H9 (cell line): ENCODE data around the gene DGKE. TPM values are rescaled to one million over a fixed set of nuclear protein-coding genes. Genes with fewer than 3 reads are reported as not detected.

Experiments
- DNase-seq: peaks from one replicate; pipeline ENCODE4 v3.0.0-alpha.2; 2017
- H2AFZ ChIP-seq: one replicate; pipeline ENCODE4 v1.6.1; 2013; ENCODE audit warnings: mild to moderate bottlenecking, low read length, control low read depth, moderate library complexity
- H2AK5ac ChIP-seq: 2 replicates; pipeline ENCODE4 v1.6.1; 2013; ENCODE audit warnings: low read length, control low read depth, mixed read lengths; ENCODE audit not compliant: insufficient read length
- H2BK120ac ChIP-seq: one replicate; pipeline ENCODE4 v1.6.1; 2013; ENCODE audit warnings: low read depth, mild to moderate bottlenecking, low read length, control low read depth, inconsistent platforms; ENCODE audit not compliant: poor library complexity, severe bottlenecking
- H2BK12ac ChIP-seq: 2 replicates; pipeline ENCODE4 v1.6.1; 2013; ENCODE audit warnings: low read length, control low read depth, mixed read lengths, low read depth; ENCODE audit not compliant: insufficient read length
- H2BK15ac ChIP-seq: 2 replicates; pipeline ENCODE4 v1.6.1; 2013; ENCODE audit warnings: low read depth, low read length, control low read depth
- H2BK20ac ChIP-seq: one replicate; pipeline ENCODE4 v1.6.1; 2013; ENCODE audit warnings: low read depth, mild to moderate bottlenecking, low read length, control low read depth, inconsistent platforms; ENCODE audit not compliant: poor library complexity, severe bottlenecking
- H2BK5ac ChIP-seq: 2 replicates; pipeline ENCODE4 v1.6.1; 2013; ENCODE audit warnings: low read length, control low read depth, mixed read lengths; ENCODE audit not compliant: insufficient read length
- H3K14ac ChIP-seq: 2 replicates; pipeline ENCODE4 v1.6.1; 2013; ENCODE audit warnings: low read length, control low read depth; ENCODE audit not compliant: insufficient read depth
- H3K18ac ChIP-seq: 2 replicates; pipeline ENCODE4 v1.6.1; 2013; ENCODE audit warnings: low read depth, mild to moderate bottlenecking, mixed read lengths, low read length, control low read depth; ENCODE audit not compliant: insufficient read length
- H3K23ac ChIP-seq: 2 replicates; pipeline ENCODE4 v1.6.1; 2013; ENCODE audit warnings: low read length, control low read depth, mixed read lengths, low read depth; ENCODE audit not compliant: insufficient read length
- H3K23me2 ChIP-seq: 2 replicates; pipeline ENCODE4 v1.6.1; 2013; ENCODE audit warnings: low read depth, mild to moderate bottlenecking, mixed read lengths, low read length, control low read depth; ENCODE audit not compliant: insufficient read length, poor library complexity, severe bottlenecking
- H3K27ac ChIP-seq: 2 replicates; pipeline ENCODE4 v1.5.1; 2013; ENCODE audit warnings: low read length, control low read depth, mixed read lengths, low read depth; ENCODE audit not compliant: insufficient read length
- H3K27me3 ChIP-seq: 2 replicates; pipeline ENCODE4 v1.6.1; 2013; ENCODE audit warnings: low read length, control low read depth, inconsistent platforms; ENCODE audit not compliant: insufficient read depth
- H3K4ac ChIP-seq: 2 replicates; pipeline ENCODE4 v1.6.1; 2013; ENCODE audit warnings: low read depth, mild to moderate bottlenecking, control low read depth, inconsistent platforms, low read length, moderate library complexity
- H3K4me1 ChIP-seq: 2 replicates; pipeline ENCODE4 v1.6.1; 2013; ENCODE audit warnings: low read length, control low read depth, inconsistent platforms; ENCODE audit not compliant: insufficient read depth
- H3K4me2 ChIP-seq: 2 replicates; pipeline ENCODE4 v1.6.1; 2013; ENCODE audit warnings: low read length, control low read depth, mixed read lengths; ENCODE audit not compliant: insufficient read length, insufficient read depth
- H3K56ac ChIP-seq: 2 replicates; pipeline ENCODE4 v1.6.1; 2013; ENCODE audit warnings: low read depth, mild to moderate bottlenecking, mixed read lengths, low read length, control low read depth; ENCODE audit not compliant: insufficient read length
- H3K79me1 ChIP-seq: 2 replicates; pipeline ENCODE4 v1.6.1; 2013; ENCODE audit warnings: low read depth, mild to moderate bottlenecking, moderate library complexity, low read length, control low read depth, inconsistent platforms; ENCODE audit not compliant: insufficient read depth, poor library complexity, severe bottlenecking
- H3K79me2 ChIP-seq: 2 replicates; pipeline ENCODE4 v1.6.1; 2013; ENCODE audit warnings: low read length, control low read depth, inconsistent platforms; ENCODE audit not compliant: insufficient read depth
- H3K9ac ChIP-seq: 2 replicates; pipeline ENCODE4 v1.6.1; 2013; ENCODE audit warnings: low read length, control low read depth, mixed read lengths; ENCODE audit not compliant: insufficient read length; ENCODE audit errors: extremely low read depth
- H3K9me3 ChIP-seq: one replicate; pipeline ENCODE4 v1.6.1; 2013; ENCODE audit warnings: low read depth, low read length, inconsistent platforms; ENCODE audit not compliant: control insufficient read depth
- H3T11ph ChIP-seq: one replicate; pipeline ENCODE4 v1.6.1; 2013; ENCODE audit warnings: mild to moderate bottlenecking, low read length, control low read depth, inconsistent platforms
- H4K20me1 ChIP-seq: one replicate; pipeline ENCODE4 v1.6.1; 2013; ENCODE audit not compliant: control insufficient read depth, insufficient read length, insufficient read depth
- H4K5ac ChIP-seq: 2 replicates; pipeline ENCODE4 v1.6.1; 2013; ENCODE audit warnings: low read depth, mild to moderate bottlenecking, mixed read lengths, low read length, control low read depth; ENCODE audit not compliant: insufficient read length
- H4K8ac ChIP-seq: replicated peaks from 2 replicates; pipeline ENCODE4 v1.6.1; 2013; ENCODE audit warnings: low read length, control low read depth, mixed read lengths, low read depth; ENCODE audit not compliant: insufficient read length
- H4K91ac ChIP-seq: 2 replicates; pipeline ENCODE4 v1.6.1; 2013; ENCODE audit warnings: low read depth, mild to moderate bottlenecking, moderate library complexity, mixed read lengths, low read length, control low read depth; ENCODE audit not compliant: insufficient read length
- H3K27ac Mint-ChIP-seq, 3 experiments: 2 replicates in 2 of 3; 3 replicates in 1 of 3; pipeline ENCODE4 v1.8.0; 2020 to 2021; ENCODE audit warnings: mixed read lengths in 3 of 3, mild to moderate bottlenecking in 1 of 3, moderate library complexity in 1 of 3
- H3K27me3 Mint-ChIP-seq: 2 replicates; pipeline ENCODE4 v1.8.0; 2021; ENCODE audit warnings: low read depth, mild to moderate bottlenecking, moderate library complexity, mixed read lengths
- H3K36me3 Mint-ChIP-seq, 3 experiments: 2 replicates in 2 of 3; 3 replicates in 1 of 3; pipeline ENCODE4 v1.8.0; 2020 to 2021; ENCODE audit warnings: low read depth in 3 of 3, mixed read lengths in 3 of 3; ENCODE audit not compliant: insufficient read depth in 1 of 3
- H3K4me1 Mint-ChIP-seq, 2 experiments: 2 replicates each; pipeline ENCODE4 v1.8.0; 2020; ENCODE audit warnings: mixed read lengths in 2 of 2
- H3K4me3 Mint-ChIP-seq, 2 experiments: 2 replicates in 1 of 2; 3 replicates in 1 of 2; pipeline ENCODE4 v1.8.0; 2020 to 2021; ENCODE audit warnings: mild to moderate bottlenecking in 2 of 2, mixed read lengths in 2 of 2, moderate library complexity in 1 of 2
- H3K9me3 Mint-ChIP-seq, 2 experiments: 2 replicates in 1 of 2; 3 replicates in 1 of 2; pipeline ENCODE4 v1.8.0; 2020; ENCODE audit warnings: mild to moderate bottlenecking in 2 of 2, mixed read lengths in 2 of 2, moderate library complexity in 1 of 2
- WGBS: extraction: QIAGEN DNeasy Blood & Tissue Kit; methylation state at CpG from one replicate; pipeline ENCODE4 v1.1.7; 2013; ENCODE audit warnings: missing lambda C conversion rate, low lambda C conversion rate, mixed read lengths; ENCODE audit not compliant: insufficient read length; ENCODE audit errors: extremely low coverage; 5-methylcytosine and 5-hydroxymethylcytosine counted together
- total RNA-seq: library from RNA; stranded (reverse); gene quantifications from 2 replicates; pipeline ENCODE4 v1.2.1, GENCODE V29; 2021
- TF ChIP-seq, protein P1 (sequence below): fragments of 200-600 bp; sonication (generic); conservative IDR thresholded peaks from 3 replicates; pipeline ENCODE4 v1.8.0; 2021; ENCODE audit warnings: antibody characterized with exemption, mild to moderate bottlenecking

The DGKE gene
- total RNA-seq, 1 experiment from 2014 or later, result 4.9 TPM

DNA sequence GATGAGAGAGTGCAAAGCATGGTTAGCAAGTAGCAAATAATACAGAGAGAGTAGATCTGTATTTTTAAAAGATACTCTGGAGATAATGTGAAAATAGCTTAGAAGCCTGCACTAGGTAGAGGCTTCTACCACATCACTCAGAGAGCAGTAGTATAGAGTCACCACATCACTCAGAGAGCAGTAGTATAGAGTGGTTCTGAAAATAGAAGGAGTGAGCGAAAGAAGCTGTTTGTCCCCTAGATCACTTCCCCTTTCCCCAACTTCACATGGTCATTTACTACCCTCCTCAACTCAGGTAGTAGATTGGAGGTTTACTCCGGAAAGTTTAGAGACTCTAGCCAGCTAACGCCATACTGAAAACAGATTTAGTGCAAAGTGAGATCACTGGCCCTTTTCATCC is 17.1 kb downstream of the DGKE start:
- no peaks in the 10 kb centered on the region for H3K4me1 ChIP-seq
- H3K56ac ChIP-seq, result no peak overlapping the region
- no CpG with 5 or more reads among the region's 3 CpGs for WGBS
- H2BK120ac ChIP-seq, result no peak overlapping the region
- H2AK5ac ChIP-seq, result no peak overlapping the region
- no peak overlapping the region for H2BK5ac ChIP-seq
- H3T11ph ChIP-seq, result no peak overlapping the region
- peaks cover 4 to 7% (median 4%) of the 10 kb centered on the region in 3 experiments; a peak in 4 of 7 replicates for H3K36me3 Mint-ChIP-seq
- H4K5ac ChIP-seq, result no peak overlapping the region
- H2BK12ac ChIP-seq, result no peak overlapping the region
- DNase-seq, result no peak
- H3K27me3 Mint-ChIP-seq, result no peaks in the 10 kb centered on the region
- H3K4me1 Mint-ChIP-seq, result no peaks in the 10 kb centered on the region
- H3K79me1 ChIP-seq, result no peaks in the 10 kb centered on the region
- H4K20me1 ChIP-seq, result no peaks in the 10 kb centered on the region
- no peak overlapping the region for H2BK15ac ChIP-seq
- H3K79me2 ChIP-seq, result no peaks in the 10 kb centered on the region
- no peak overlapping the region for H3K23ac ChIP-seq
- H4K8ac ChIP-seq, result no peak overlapping the region
- TF ChIP-seq, protein P1, sequence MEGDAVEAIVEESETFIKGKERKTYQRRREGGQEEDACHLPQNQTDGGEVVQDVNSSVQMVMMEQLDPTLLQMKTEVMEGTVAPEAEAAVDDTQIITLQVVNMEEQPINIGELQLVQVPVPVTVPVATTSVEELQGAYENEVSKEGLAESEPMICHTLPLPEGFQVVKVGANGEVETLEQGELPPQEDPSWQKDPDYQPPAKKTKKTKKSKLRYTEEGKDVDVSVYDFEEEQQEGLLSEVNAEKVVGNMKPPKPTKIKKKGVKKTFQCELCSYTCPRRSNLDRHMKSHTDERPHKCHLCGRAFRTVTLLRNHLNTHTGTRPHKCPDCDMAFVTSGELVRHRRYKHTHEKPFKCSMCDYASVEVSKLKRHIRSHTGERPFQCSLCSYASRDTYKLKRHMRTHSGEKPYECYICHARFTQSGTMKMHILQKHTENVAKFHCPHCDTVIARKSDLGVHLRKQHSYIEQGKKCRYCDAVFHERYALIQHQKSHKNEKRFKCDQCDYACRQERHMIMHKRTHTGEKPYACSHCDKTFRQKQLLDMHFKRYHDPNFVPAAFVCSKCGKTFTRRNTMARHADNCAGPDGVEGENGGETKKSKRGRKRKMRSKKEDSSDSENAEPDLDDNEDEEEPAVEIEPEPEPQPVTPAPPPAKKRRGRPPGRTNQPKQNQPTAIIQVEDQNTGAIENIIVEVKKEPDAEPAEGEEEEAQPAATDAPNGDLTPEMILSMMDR, result no peak
- H2AFZ ChIP-seq, result no peak overlapping the region
- no peak overlapping the region for H3K9ac ChIP-seq
- no peaks in the 10 kb centered on the region for H3K27me3 ChIP-seq
- no peak overlapping the region for H3K4ac ChIP-seq
- no peak overlapping the region for H4K91ac ChIP-seq
- no peaks in the 10 kb centered on the region for H3K9me3 ChIP-seq
- H3K27ac Mint-ChIP-seq, result no peak overlapping the region
- no peak overlapping the region for H3K18ac ChIP-seq
- H2BK20ac ChIP-seq, result no peak overlapping the region
- no peak overlapping the region for H3K14ac ChIP-seq
- no peaks in the 10 kb centered on the region for H3K23me2 ChIP-seq
- no peaks in the 10 kb centered on the region for H3K9me3 Mint-ChIP-seq
- no peak overlapping the region for H3K4me3 Mint-ChIP-seq
- H3K27ac ChIP-seq, result no peak overlapping the region
- no peak overlapping the region for H3K4me2 ChIP-seq
